WTC11 (cell line): ENCODE results near the gene EPHA4. TPM values are rescaled to one million over a fixed set of nuclear protein-coding genes. Genes with fewer than 3 reads are reported as not detected.

Experiments
- ATAC-seq: fragments of 200-7000 bp; cut with Tn5 transposase; 2 replicates; pipeline ENCODE4 v1.10.0; 2021; ENCODE audit warnings: mild to moderate bottlenecking, moderate library complexity
- CTCF ChIA-PET: fragments of 300-600 bp; sonication (Branson Sonifier 250); formaldehyde crosslinking; loops from one replicate; lab custom pipeline; 2021; ENCODE audit warnings: antibody characterized with exemption; lab: Charles Lee
- POLR2A ChIA-PET: fragments of 350-600 bp; sonication (Branson Sonifier 250); formaldehyde crosslinking; loops from one replicate; lab custom pipeline; 2021; ENCODE audit warnings: antibody characterized with exemption; lab: Charles Lee
- DNase-seq: peaks from one replicate; pipeline ENCODE4 v3.0.0; 2021; ENCODE audit warnings: low spot score
- H3K27ac Mint-ChIP-seq: 2 replicates; pipeline ENCODE4 v1.8.0; 2021; ENCODE audit warnings: mixed read lengths
- H3K27me3 Mint-ChIP-seq: 2 replicates; pipeline ENCODE4 v1.8.0; 2021; ENCODE audit warnings: low read depth, mild to moderate bottlenecking, moderate library complexity, mixed read lengths
- H3K36me3 Mint-ChIP-seq: 2 replicates; pipeline ENCODE4 v1.8.0; 2021; ENCODE audit warnings: mixed read lengths
- H3K4me1 Mint-ChIP-seq: 2 replicates; pipeline ENCODE4 v1.8.0; 2022; ENCODE audit warnings: mixed read lengths
- H3K4me3 Mint-ChIP-seq: 2 replicates; pipeline ENCODE4 v1.8.0; 2021; ENCODE audit warnings: mild to moderate bottlenecking, moderate library complexity, mixed read lengths
- H3K9me3 Mint-ChIP-seq: 2 replicates; pipeline ENCODE4 v1.8.0; 2021; ENCODE audit warnings: mixed read lengths
- ATF3 ChIP-seq: sonication (generic); formaldehyde crosslinking; conservative IDR thresholded peaks from 2 replicates; pipeline ENCODE4 v1.8.1; 2022; ENCODE audit warnings: mild to moderate bottlenecking, missing genetic modification reagents
- FOXP4 ChIP-seq: sonication (generic); formaldehyde crosslinking; IDR thresholded peaks from 2 replicates; pipeline ENCODE4 v1.8.0; 2022; ENCODE audit warnings: mild to moderate bottlenecking, missing genetic modification reagents
- GRHL2 ChIP-seq: fragments of 250-450 bp; sonication (Bioruptor Pico); IDR thresholded peaks from 2 replicates; pipeline ENCODE4 v1.8.0; 2022; ENCODE audit warnings: mild to moderate bottlenecking, moderate library complexity; ENCODE audit not compliant: insufficient replicate concordance, severe bottlenecking
- NR1H2 ChIP-seq: sonication (generic); formaldehyde crosslinking; IDR thresholded peaks from 2 replicates; pipeline ENCODE4 v1.9.0; 2021; ENCODE audit warnings: mild to moderate bottlenecking, moderate library complexity, missing genetic modification reagents
- SP1 ChIP-seq: sonication (generic); formaldehyde crosslinking; conservative IDR thresholded peaks from 2 replicates; pipeline ENCODE4 v1.8.1; 2022; ENCODE audit warnings: missing genetic modification reagents
- STAT6 ChIP-seq: sonication (generic); formaldehyde crosslinking; conservative IDR thresholded peaks from 2 replicates; pipeline ENCODE4 v1.8.1; 2023; ENCODE audit warnings: mild to moderate bottlenecking, low read depth, missing genetic modification reagents, moderate library complexity
- ZNF423 ChIP-seq: fragments of 250-450 bp; sonication (Bioruptor Pico); IDR thresholded peaks from 2 replicates; pipeline ENCODE4 v2.1.2; 2022; ENCODE audit warnings: mild to moderate bottlenecking, moderate library complexity
- ZNF532 ChIP-seq: fragments of 250-450 bp; sonication (Bioruptor Pico); IDR thresholded peaks from 2 replicates; pipeline ENCODE4 v1.9.0; 2021; ENCODE audit warnings: mild to moderate bottlenecking, borderline replicate concordance
- total RNA-seq: library from RNA; stranded (reverse); gene quantifications from 3 replicates; pipeline ENCODE4 v1.2.3, GENCODE V29; 2021
- TF ChIP-seq, protein P1 (sequence below): sonication (generic); formaldehyde crosslinking; IDR thresholded peaks from 2 replicates; pipeline ENCODE4 v1.8.0; 2023; ENCODE audit warnings: mild to moderate bottlenecking, missing genetic modification reagents
- TF ChIP-seq, protein P2 (sequence below): fragments of 250-450 bp; sonication (Bioruptor Pico); IDR thresholded peaks from 2 replicates; pipeline ENCODE4 v1.9.0; 2021; ENCODE audit warnings: mild to moderate bottlenecking
- TF ChIP-seq, protein P3 (sequence below): sonication (generic); formaldehyde crosslinking; IDR thresholded peaks from 2 replicates; pipeline ENCODE4 v1.8.1; 2022; ENCODE audit warnings: mild to moderate bottlenecking, missing genetic modification reagents, moderate library complexity, borderline replicate concordance

EPHA4 gene
- total RNA-seq, 1 experiment from 2014 or later = 11.0 TPM

DNA sequence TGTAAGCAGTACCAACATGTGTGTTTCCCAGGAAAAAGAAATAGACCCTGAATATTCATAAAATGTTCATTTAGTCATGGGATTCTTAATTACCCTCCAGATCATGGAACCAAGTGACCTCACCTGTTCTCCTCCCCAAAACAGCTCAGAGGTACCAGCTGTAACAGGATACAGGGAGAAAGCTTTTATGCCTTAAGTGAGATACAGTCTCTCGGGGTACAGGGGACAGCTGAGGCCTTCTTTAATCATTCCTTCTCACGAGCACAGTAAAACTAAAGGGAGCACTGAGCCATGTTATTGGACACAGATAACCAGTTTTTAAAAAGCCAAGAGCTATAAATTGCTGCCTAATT, 16.6 kb downstream of the EPHA4 start:
- POLR2A ChIA-PET = interaction anchor here (0.6 kb wide), 1 partner anchor 15 kb away, joined by 7 read pairs; no protein-coding TSS in a partner anchor
- H3K4me1 Mint-ChIP-seq = peaks cover 63% of the 10 kb centered on the region

GRCh38 chr2:221554769-221555493, 17.2 kb downstream of the EPHA4 start:
- peak overlapping the region; percentile 47 for H3K4me3 Mint-ChIP-seq
- CTCF ChIA-PET = no interaction called here
- DNase-seq = peak; percentile 34
- H3K27ac Mint-ChIP-seq = peak overlapping the region; percentile 94
- H3K36me3 Mint-ChIP-seq = no peaks in the 10 kb centered on the region
- H3K4me1 Mint-ChIP-seq = peaks cover 58% of the 10 kb centered on the region
- POLR2A ChIA-PET = no interaction called here
- ATAC-seq = peak; percentile 83
- peaks cover 6% of the 10 kb centered on the region; the same call in 1 of the 2 replicates for H3K27me3 Mint-ChIP-seq
- H3K9me3 Mint-ChIP-seq = no peaks in the 10 kb centered on the region
- TF ChIP-seq ZNF532 (no peak), SP1 (CRISPR knock-in tag) (no peak), GRHL2 (CRISPR knock-in tag) (no peak), STAT6 (CRISPR knock-in tag) (no peak), NR1H2 (CRISPR knock-in tag) (no peak)
- TF ChIP-seq, protein P1, sequence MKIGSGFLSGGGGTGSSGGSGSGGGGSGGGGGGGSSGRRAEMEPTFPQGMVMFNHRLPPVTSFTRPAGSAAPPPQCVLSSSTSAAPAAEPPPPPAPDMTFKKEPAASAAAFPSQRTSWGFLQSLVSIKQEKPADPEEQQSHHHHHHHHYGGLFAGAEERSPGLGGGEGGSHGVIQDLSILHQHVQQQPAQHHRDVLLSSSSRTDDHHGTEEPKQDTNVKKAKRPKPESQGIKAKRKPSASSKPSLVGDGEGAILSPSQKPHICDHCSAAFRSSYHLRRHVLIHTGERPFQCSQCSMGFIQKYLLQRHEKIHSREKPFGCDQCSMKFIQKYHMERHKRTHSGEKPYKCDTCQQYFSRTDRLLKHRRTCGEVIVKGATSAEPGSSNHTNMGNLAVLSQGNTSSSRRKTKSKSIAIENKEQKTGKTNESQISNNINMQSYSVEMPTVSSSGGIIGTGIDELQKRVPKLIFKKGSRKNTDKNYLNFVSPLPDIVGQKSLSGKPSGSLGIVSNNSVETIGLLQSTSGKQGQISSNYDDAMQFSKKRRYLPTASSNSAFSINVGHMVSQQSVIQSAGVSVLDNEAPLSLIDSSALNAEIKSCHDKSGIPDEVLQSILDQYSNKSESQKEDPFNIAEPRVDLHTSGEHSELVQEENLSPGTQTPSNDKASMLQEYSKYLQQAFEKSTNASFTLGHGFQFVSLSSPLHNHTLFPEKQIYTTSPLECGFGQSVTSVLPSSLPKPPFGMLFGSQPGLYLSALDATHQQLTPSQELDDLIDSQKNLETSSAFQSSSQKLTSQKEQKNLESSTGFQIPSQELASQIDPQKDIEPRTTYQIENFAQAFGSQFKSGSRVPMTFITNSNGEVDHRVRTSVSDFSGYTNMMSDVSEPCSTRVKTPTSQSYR (CRISPR knock-in tag) = no peak

More for the DNA sequence above, 16.6 kb downstream of the EPHA4 start:
- Mint-ChIP-seq H3K36me3 (no peaks in the 10 kb centered on the region), H3K27ac (peak overlapping the region; percentile 94), H3K4me3 (peak overlapping the region; percentile 47)
- no peak for DNase-seq
- no peak for TF ChIP-seq FOXP4 (CRISPR knock-in tag)
- TF ChIP-seq, protein P2, sequence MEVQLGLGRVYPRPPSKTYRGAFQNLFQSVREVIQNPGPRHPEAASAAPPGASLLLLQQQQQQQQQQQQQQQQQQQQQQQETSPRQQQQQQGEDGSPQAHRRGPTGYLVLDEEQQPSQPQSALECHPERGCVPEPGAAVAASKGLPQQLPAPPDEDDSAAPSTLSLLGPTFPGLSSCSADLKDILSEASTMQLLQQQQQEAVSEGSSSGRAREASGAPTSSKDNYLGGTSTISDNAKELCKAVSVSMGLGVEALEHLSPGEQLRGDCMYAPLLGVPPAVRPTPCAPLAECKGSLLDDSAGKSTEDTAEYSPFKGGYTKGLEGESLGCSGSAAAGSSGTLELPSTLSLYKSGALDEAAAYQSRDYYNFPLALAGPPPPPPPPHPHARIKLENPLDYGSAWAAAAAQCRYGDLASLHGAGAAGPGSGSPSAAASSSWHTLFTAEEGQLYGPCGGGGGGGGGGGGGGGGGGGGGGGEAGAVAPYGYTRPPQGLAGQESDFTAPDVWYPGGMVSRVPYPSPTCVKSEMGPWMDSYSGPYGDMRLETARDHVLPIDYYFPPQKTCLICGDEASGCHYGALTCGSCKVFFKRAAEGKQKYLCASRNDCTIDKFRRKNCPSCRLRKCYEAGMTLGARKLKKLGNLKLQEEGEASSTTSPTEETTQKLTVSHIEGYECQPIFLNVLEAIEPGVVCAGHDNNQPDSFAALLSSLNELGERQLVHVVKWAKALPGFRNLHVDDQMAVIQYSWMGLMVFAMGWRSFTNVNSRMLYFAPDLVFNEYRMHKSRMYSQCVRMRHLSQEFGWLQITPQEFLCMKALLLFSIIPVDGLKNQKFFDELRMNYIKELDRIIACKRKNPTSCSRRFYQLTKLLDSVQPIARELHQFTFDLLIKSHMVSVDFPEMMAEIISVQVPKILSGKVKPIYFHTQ = no peak
- no peak for TF ChIP-seq ZNF423
- TF ChIP-seq, protein P3, sequence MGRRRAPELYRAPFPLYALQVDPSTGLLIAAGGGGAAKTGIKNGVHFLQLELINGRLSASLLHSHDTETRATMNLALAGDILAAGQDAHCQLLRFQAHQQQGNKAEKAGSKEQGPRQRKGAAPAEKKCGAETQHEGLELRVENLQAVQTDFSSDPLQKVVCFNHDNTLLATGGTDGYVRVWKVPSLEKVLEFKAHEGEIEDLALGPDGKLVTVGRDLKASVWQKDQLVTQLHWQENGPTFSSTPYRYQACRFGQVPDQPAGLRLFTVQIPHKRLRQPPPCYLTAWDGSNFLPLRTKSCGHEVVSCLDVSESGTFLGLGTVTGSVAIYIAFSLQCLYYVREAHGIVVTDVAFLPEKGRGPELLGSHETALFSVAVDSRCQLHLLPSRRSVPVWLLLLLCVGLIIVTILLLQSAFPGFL (CRISPR knock-in tag) = no peak
- TF ChIP-seq ATF3 = no peak
- TF ChIP-seq, all 79 proteins: peak for 0
- no peaks in the 10 kb centered on the region for H3K9me3 Mint-ChIP-seq
- H3K27me3 Mint-ChIP-seq = peaks cover 6% of the 10 kb centered on the region; the same call in 1 of the 2 replicates
- peak; percentile 58 for ATAC-seq
- CTCF ChIA-PET = no interaction called here
